Stimulated activated CD8-positive, alpha-beta memory T cell treated with anti-CD3 and anti-CD28 coated beads, Interleukin-4, amount 100 ng/mL, for 1 hour (primary cell): ENCODE results near the gene SLC35F4.
"Not testable (repeated sequence)": the region's sequence is repeated elsewhere in the genome, so short reads cannot be mapped to it uniquely, and the experiment has no call there.

ENCODE experiments used
- DNase-seq, 2 donors: peaks; one replicate each; pipeline ENCODE4 v3.0.0-alpha.2; 2020; ENCODE audit warnings: low read depth in 2 of 2, low spot score in 1 of 2

SLC35F4 gene

GRCh38 chr14:57732463-57733285, 133.2 kb downstream of the SLC35F4 start:
- no peak for DNase-seq

DNA sequence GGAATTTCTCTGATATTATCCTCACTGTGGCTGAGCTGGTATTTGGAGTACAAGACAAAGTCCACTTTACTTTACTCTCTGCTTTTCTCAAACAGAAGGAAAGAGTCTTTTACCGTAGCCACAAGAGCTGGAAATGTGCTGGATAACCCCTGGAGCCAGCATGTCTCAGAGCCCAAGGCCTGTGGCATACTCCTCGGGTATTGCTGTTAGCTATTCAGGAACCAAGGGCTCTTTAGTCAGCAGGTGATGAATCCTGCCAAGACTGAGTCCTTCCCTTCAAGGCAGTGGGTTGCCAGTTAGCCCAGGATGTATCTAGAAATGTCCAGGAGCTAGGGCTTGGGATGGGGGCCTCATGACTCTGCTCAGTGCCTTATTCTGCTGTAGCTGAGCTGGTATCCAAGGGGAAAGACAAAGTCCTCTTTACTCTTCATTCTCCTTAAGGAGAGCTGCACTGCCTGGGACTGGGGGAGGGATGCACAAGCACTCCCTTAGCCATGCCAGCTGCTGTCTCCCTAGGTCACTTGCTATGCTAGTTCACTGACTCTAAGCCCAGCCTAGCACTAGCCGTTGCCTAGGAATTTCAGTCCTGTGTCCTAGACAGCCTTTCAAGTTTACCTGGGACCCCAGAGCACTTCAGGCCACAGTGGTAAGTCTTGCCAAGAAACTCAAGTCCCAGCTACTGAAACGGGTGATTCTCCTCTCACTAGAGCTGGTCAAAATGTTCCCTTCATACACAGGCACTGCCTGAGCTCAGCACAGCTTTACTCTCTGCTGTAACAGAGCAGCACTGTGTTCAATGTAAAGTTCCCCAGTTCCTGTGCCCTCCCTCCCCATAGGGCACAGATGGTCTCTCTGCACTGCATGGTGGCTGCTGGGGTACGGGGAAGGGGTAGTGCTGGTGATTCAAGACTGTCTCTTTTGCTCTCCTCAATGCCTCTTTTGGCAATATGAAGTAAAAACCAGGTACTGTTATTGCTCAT, 136.4 kb downstream of the SLC35F4 start:
- no peak for DNase-seq

DNA sequence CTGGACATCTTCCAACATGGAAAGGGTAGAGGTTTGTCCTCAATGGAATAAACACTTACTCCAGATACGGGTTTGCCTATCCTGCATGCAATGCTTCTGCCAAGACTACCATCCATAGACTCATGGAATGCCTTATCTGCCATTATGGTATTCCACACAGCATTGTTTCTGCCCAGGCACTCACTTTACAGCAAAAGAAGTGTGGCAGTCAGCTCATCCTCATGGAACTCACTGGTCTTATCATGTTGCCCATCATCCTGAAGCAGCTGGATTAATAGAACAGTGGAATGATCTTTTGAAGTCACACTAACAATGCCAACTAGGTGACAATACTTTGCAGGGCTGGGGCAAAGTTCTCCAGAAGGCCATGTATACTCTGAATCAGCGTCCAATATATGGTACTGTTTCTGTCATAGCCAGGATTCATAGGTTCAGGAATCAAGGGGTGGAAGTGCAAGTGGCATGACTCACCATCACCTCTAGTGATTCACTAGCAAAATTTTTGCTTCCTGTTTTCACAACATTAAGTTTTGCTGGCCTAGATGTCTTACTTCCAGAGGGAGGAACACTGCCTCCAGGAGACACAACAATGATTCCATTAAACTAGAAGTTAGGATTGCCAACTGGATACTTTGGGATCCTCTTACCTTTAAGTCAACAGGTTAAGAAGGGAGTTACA, 140.4 kb downstream of the SLC35F4 start:
- DNase-seq: no peak

DNA sequence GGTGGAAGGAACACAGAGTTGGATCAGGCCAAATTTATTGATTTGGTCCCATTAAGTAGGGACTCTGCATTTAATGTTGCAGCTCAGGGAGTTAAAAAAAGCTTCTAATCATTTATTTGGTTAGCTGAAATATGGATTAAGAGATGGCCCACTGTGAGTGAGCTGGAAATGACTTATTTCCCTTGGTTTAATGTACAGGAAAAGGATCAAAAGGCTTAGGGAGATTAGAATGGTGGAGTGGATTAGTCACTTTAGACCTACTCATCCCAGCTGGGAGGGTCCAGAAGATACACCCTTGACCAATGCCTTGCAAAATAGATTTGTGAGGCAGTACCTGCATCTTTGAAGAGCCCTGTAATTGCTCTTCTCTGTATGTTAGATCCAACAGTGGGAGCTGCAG, 143.8 kb downstream of the SLC35F4 start:
- not testable (repeated sequence) for DNase-seq

GRCh38 chr14:57714487-57714931, 151.4 kb downstream of the SLC35F4 start:
- DNase-seq: no peak

- no peak for DNase-seq
Observed at GRCh38 chr14:57712698-57713097, 153.2 kb downstream of the SLC35F4 start.

- no peak for DNase-seq
Observed at GRCh38 chr14:57712102-57712501, 153.8 kb downstream of the SLC35F4 start.

GRCh38 chr14:57709909-57710308, 156.0 kb downstream of the SLC35F4 start:
- no peak for DNase-seq

DNA sequence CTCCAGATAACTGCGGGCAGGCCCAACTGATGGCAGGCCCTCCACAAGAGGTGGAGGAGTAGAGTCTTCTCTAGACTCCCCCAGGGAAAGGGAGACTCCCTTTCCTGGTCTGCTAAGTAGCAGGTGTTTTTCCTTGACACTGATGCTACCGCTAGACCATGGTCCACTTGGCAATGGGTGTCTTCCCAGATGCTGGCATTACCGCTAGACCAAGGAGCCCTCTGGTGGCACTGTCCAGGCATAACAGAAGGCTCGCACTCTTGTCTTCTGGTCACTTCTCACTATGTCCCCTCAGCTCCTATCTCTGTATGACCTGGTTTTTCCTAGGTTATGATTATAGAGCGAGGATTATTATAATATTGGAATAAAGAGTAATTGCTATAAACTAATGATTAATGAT, 156.8 kb downstream of the SLC35F4 start:
- DNase-seq: not testable (repeated sequence)

DNA sequence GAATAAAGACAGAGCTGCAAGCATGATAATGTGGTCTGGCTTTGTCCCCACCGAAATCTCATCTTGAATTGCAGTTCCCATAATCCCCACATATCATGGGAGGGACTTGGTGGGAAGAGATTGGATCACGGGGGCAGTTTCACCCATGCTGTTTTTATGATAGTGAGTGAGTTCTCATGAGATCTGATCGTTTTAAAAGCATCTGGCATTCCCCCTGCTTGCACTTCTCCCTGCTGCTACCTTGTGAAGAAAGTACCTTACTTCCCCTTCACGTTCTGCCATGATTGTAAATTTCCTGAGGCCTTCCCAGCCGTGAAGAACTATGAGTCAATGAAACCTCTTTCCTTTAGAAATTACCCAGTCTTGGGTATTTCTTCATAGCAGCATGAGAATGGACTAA, 158.7 kb downstream of the SLC35F4 start:
- DNase-seq: no peak

GRCh38 chr14:57704763-57705162, 161.1 kb downstream of the SLC35F4 start:
- DNase-seq: no peak

GRCh38 chr14:57699947-57700346, 165.9 kb downstream of the SLC35F4 start:
- DNase-seq: no peak

DNA sequence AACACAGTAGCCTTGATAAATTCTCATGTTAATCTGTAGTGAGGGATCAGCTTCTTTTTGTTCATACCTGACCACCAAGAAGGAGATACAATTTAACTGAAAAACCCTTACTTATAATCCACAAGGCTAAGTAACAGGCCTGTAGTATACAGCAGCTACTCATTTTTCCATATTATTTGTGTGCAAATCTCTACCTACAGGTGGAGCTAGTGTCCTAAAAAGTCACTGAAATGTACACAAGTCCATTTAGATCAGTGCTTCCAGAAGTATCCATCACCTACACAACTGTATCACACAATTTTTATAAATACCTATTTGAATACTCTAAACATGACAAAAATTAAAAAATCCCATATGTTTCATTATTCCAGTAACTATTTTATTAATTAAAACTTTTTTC, 173.2 kb downstream of the SLC35F4 start:
- no peak for DNase-seq

DNA sequence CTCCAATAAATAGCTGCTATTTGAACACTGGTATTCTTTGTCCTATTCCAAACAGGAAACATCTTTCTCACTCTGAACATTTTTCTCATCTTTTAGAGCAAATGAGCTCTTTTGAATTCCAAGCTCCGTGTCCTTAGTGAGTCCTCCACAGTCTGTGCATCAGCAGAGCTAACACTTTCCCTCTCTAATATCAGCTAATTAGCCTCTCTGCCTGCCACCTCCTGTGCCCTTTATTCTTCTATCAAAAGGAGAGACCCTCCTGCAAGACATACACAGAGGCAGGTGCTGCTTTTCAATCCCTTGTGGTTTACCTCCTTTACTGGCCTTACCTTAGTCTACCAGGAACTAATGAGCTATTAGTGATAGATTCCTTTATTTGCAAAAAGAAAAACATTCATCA, 178.5 kb downstream of the SLC35F4 start:
- no peak for DNase-seq

GRCh38 chr14:57686304-57686703, 179.6 kb downstream of the SLC35F4 start:
- no peak for DNase-seq

GRCh38 chr14:57671021-57671420, 194.9 kb downstream of the SLC35F4 start:
- no peak for DNase-seq

DNA sequence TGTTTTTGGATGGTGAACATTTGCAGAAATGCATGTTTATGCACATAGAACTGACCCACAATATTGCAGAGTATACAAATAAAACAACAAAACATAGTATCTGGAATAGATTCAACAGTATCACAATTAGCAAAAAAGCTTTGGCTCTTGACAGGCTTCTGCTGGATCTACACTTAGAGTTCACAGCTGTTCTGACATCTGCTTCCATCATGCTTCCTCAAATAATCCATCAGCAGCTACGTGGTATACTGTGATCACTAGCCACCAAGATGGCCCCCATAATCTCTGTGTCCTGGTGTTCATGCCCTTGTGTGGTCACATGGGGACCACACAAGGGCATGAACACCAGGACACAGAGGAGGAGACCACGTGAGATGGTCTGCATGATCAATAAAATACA, 205.7 kb downstream of the SLC35F4 start:
- DNase-seq: no peak

DNA sequence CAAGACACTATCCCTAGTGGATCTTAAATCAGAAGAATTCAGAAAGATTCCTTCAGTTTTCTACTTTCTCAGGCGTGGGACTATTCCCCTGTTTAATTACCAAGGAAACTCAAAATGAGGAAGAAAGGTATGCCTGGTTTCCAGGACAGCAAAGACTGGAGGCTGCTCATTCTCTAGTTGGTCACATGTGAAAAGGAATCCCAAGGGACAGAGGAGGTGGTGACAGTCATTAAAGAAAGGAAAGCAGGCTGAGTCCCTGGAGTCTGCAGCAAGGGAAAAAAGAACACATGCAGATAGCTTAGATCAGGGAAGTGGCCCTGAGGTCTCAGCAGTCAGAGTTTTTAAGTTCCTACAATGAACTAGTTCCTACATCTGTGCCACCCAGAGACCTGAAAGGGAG, 206.8 kb downstream of the SLC35F4 start:
- no peak for DNase-seq

GRCh38 chr14:57657487-57657886, 208.4 kb downstream of the SLC35F4 start:
- no peak for DNase-seq

DNA sequence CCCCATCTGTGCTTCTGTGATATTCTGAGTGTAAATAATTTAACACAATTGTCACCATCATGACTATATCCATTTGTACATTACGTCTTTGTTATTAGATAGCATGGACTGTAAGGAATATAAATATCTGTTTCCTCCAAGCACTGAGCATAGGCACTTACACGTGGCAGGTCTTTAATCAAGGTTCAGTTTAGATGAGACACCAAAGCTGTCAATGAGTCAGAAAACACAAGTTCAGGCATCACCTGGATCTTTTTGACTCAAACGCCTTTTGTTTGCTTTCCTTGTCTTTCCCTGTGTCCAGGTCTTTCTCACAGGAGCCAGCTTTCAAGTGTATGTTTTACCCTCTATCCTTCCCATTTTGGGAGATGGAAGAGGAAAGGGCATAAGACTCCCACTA, 209.0 kb downstream of the SLC35F4 start:
- DNase-seq: no peak

GRCh38 chr14:57652769-57653168, 213.1 kb downstream of the SLC35F4 start:
- DNase-seq: no peak
